Glutamatergic neuron (in vitro differentiated cells): ENCODE measurements around the gene MBNL1. TPM values are rescaled to one million over a fixed set of nuclear protein-coding genes. Genes with fewer than 3 reads are reported as not detected.

Source experiments
- DNase-seq: peaks from one replicate; pipeline ENCODE4 v3.0.0; 2022
- H3K27ac Mint-ChIP-seq: one replicate; pipeline ENCODE4 v1.8.0; 2020; ENCODE audit warnings: mild to moderate bottlenecking, mixed read lengths, inconsistent platforms; ENCODE audit not compliant: unreplicated experiment
- H3K27me3 Mint-ChIP-seq: one replicate; pipeline ENCODE4 v1.8.0; 2020; ENCODE audit warnings: mild to moderate bottlenecking, moderate library complexity, mixed read lengths, inconsistent platforms; ENCODE audit not compliant: unreplicated experiment
- H3K36me3 Mint-ChIP-seq: one replicate; pipeline ENCODE4 v1.8.0; 2020; ENCODE audit warnings: mild to moderate bottlenecking, mixed read lengths, inconsistent platforms; ENCODE audit not compliant: unreplicated experiment
- H3K4me1 Mint-ChIP-seq: one replicate; pipeline ENCODE4 v1.8.0; 2020; ENCODE audit warnings: mild to moderate bottlenecking, low read depth, mixed read lengths, inconsistent platforms; ENCODE audit not compliant: unreplicated experiment
- H3K4me3 Mint-ChIP-seq: one replicate; pipeline ENCODE4 v1.8.0; 2020; ENCODE audit warnings: mild to moderate bottlenecking, mixed read lengths, inconsistent platforms; ENCODE audit not compliant: unreplicated experiment
- H3K9me3 Mint-ChIP-seq: one replicate; pipeline ENCODE4 v1.8.0; 2020; ENCODE audit warnings: mild to moderate bottlenecking, moderate library complexity, mixed read lengths, inconsistent platforms; ENCODE audit not compliant: unreplicated experiment
- total RNA-seq: library from RNA; stranded (reverse); fragmentation: NEBNext Ultra II Directional; extraction: Animal tissue kit (Norgen Biotek cat#: 25700); gene quantifications from one replicate; pipeline ENCODE4 v1.2.1, GENCODE V29; 2021; ENCODE audit not compliant: unreplicated experiment
- TF ChIP-seq, protein P1 (sequence below): fragments of 200-600 bp; sonication (generic); IDR thresholded peaks from one replicate; pipeline ENCODE4 v1.5.0; 2021; ENCODE audit not compliant: partially characterized antibody, unreplicated experiment

MBNL1 gene
- total RNA-seq, 1 donor from 2014 or later, result 36.6 TPM

DNA sequence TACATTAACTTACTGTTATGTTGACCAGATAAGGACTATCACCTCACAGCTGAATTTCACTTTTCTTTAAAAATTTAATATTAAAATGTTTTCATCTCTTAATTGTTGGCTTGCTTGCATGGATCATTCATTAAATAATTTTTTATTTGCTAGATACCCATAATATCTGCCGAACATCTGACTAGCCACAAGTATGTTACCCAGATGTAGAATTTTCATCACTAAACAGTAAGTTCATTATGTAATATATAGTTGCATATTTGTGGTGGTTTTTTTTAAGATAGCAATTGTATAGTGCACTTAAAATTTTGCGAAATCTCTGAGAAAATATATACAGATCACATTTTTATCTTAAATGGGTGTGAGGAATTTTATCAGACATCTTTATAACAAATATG, 190.4 kb downstream of the MBNL1 start:
- no peaks in the 10 kb centered on the region for H3K9me3 Mint-ChIP-seq

DNA sequence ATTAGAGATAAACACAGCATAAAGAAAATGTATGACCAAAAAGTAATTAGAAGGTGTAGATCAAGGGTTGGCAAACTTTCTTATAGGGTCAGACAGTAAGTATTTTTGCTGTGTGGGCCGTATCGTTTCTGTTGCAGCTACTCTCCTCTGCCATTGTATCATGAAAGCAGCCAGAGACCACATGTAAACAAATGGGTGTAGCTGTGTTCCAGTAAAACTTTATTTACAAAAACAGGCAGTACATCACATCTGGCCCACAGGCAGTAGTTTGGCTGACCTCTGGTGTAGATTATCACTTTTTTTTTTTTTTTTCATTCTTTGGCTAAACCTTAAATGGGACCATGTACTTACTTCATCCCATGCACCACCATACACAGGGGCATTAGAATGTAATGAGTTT, 190.8 kb downstream of the MBNL1 start:
- Mint-ChIP-seq H3K4me3 (no peak overlapping the region), H3K36me3 (no peaks in the 10 kb centered on the region), H3K9me3 (no peaks in the 10 kb centered on the region), H3K27ac (no peak overlapping the region), H3K4me1 (peaks cover 3% of the 10 kb centered on the region), H3K27me3 (no peaks in the 10 kb centered on the region)
- no peak for DNase-seq
- TF ChIP-seq, protein P1, sequence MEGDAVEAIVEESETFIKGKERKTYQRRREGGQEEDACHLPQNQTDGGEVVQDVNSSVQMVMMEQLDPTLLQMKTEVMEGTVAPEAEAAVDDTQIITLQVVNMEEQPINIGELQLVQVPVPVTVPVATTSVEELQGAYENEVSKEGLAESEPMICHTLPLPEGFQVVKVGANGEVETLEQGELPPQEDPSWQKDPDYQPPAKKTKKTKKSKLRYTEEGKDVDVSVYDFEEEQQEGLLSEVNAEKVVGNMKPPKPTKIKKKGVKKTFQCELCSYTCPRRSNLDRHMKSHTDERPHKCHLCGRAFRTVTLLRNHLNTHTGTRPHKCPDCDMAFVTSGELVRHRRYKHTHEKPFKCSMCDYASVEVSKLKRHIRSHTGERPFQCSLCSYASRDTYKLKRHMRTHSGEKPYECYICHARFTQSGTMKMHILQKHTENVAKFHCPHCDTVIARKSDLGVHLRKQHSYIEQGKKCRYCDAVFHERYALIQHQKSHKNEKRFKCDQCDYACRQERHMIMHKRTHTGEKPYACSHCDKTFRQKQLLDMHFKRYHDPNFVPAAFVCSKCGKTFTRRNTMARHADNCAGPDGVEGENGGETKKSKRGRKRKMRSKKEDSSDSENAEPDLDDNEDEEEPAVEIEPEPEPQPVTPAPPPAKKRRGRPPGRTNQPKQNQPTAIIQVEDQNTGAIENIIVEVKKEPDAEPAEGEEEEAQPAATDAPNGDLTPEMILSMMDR, result no peak

More for the DNA sequence above, 190.4 kb downstream of the MBNL1 start:
- no peak overlapping the region for H3K27ac Mint-ChIP-seq
- no peaks in the 10 kb centered on the region for H3K27me3 Mint-ChIP-seq
- no peak for DNase-seq
- H3K4me3 Mint-ChIP-seq, result no peak overlapping the region
- H3K4me1 Mint-ChIP-seq, result peaks cover 3% of the 10 kb centered on the region
- no peaks in the 10 kb centered on the region for H3K36me3 Mint-ChIP-seq
- TF ChIP-seq, protein P1, result no peak

DNA sequence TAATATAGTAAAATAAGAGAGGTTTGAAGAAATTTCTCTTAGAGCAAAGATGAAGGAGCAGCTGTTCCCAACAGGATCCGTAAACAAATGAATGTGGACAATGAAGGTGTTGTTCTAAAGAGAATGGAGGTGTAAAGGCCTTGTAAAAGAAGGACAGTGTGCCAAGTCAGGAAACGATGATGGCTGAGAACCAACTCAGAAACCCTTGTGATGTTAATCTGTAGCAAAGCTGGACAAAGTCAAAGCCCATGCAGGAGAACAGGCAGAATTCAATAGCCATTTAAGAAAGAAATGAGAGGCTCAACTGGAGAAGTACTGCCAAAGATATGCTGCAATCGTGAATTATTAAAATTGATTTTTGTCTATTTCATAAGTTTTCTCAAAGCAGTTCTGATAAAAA, 192.2 kb downstream of the MBNL1 start:
- no peak overlapping the region for H3K27ac Mint-ChIP-seq
- H3K9me3 Mint-ChIP-seq, result no peaks in the 10 kb centered on the region
- H3K4me1 Mint-ChIP-seq, result peaks cover 3% of the 10 kb centered on the region
- TF ChIP-seq, protein P1, result no peak
- H3K4me3 Mint-ChIP-seq, result no peak overlapping the region
- no peaks in the 10 kb centered on the region for H3K36me3 Mint-ChIP-seq
- DNase-seq, result no peak
- no peaks in the 10 kb centered on the region for H3K27me3 Mint-ChIP-seq

DNA sequence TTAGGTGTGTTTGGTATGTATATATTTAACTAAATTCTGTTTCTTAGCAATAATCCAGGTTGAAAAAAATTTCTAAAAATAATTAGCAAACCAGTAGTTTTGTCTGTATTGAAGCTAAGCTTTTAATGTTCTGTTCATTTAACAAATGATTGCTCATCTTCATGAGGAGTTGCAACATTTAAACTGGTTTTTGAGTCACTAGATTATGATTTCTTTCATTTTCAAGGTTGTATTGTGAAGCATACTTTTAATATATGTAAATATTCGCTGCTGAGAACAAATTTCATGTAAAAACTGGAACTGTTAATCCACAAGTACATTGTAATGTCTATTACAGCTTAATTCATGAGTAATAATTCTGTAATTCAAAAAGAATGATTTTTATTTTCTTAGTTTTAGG, 192.7 kb downstream of the MBNL1 start:
- Mint-ChIP-seq H3K4me3 (no peak overlapping the region), H3K9me3 (no peaks in the 10 kb centered on the region), H3K4me1 (peaks cover 3% of the 10 kb centered on the region), H3K36me3 (no peaks in the 10 kb centered on the region), H3K27me3 (no peaks in the 10 kb centered on the region), H3K27ac (no peak overlapping the region)
- TF ChIP-seq, protein P1, result no peak
- DNase-seq, result no peak

DNA sequence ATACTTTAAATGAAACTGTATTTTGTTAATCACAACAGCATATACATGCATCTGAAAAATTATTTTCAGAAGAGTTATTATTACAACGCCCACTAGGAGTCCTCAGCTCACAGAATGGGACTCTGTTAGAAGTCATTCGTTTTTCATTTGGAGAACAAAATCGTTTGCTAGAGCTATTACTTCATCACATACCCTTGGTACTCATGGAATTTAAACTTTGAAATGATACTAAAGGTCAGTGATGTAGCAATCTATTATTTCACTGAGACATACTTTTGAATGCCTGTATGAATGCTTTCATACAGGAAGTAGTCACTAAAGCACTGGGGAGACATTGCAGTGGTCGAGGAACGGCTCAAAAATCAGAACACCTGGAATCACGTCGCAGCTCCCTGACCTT, 198.1 kb downstream of the MBNL1 start:
- DNase-seq, result no peak
- Mint-ChIP-seq H3K27ac (no peak overlapping the region), H3K36me3 (no peaks in the 10 kb centered on the region), H3K4me3 (no peak overlapping the region), H3K4me1 (no peaks in the 10 kb centered on the region), H3K27me3 (no peaks in the 10 kb centered on the region), H3K9me3 (no peaks in the 10 kb centered on the region)
- TF ChIP-seq, protein P1, result peak; percentile 69
